SHP77 treated with DMSO at 0.1 percent for 48 hours (cell line): ENCODE measurements around the gene ZFP36.

Experiments
- DNase-seq: peaks from one replicate; lab custom pipeline; 2025; lab: John Stamatoyannopoulos, UW

ZFP36 gene

DNA sequence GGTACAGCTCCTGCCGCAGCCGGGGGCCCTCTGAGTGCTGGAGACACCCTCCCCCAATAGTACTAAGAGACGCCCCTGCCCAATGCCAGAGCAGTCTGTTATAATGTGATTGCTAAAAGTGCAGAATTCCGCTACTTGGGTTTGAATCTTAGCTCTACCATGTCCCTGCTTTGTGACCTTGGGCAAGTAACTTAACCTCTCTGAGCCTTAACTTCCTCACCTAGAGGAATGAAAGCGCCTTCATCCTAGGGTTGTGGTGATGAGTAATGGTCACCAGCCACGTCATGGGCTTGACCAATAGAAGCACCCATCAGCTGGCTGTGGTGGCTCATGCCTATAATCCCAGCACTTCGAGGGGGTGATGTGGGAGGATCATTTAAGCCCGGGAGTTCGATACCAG, 12.4 kb downstream of the ZFP36 start:
- DNase-seq = no peak

DNA sequence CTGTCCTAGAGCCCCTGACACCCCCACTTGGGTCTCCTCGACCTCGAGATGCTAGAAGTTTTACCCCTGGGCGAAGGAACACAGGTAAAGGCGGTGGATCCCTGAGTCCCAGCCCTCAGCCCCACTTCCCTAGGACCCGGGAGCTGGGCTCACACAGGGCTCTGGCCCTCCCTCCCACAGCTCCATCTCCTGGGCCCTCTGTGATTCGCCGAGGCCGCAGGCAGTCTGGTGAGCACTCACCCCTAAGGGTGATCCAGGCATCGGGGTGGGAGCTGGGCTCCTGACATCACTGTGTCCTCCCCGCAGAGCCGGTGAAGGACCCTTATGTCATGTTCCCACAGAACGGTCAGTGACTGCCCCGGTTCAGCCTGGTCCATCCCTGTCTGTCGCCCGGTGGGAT, 14.1 kb downstream of the ZFP36 start:
- no peak for DNase-seq

DNA sequence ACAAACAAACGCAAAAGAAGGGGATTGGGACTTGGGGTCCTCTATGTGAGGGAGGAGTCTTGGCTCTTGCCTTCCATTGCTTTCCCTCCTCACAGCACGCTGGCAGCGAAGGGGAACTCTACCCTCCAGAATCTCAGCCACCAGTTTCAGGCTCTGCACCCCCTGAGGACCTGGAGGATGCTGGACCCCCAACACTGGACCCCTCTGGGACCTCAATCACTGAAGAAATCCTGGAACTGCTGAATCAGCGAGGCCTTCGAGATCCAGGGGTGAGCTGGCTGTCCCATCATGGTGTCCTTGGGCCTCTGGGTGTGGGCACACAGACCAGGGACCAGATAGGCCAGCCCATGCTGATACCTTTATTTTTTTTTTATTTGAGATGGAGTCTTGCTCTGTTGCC, 15.4 kb downstream of the ZFP36 start:
- DNase-seq = no peak

DNA sequence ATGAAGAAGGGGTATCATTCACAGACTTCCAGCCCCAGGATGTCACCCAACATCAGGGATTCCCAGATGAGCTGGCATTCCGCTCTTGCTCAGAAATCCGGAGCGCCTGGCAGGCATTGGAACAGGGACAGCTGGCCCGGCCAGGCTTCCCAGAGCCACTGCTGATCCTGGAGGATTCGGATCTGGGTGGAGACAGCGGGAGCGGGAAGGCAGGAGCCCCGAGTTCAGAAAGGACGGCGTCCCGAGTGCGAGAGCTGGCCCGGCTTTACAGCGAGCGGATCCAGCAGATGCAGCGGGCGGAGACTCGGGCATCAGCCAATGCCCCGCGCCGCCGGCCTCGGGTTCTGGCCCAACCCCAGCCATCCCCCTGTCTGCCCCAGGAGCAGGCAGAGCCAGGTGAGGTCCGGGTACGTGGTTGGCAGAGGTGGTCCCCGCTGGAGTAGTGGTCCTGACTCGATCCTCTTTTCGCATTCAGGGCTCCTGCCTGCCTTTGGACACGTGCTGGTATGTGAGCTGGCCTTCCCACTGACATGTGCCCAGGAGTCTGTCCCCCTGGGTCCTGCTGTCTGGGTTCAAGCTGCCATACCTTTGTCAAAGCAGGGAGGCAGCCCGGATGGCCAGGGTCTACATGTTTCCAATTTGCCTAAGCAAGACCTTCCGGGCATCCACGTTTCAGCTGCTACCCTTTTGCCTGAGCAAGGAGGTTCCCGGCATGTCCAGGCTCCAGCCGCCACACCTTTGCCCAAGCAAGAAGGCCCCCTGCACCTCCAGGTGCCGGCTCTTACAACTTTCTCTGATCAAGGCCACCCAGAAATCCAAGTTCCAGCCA, 16.8 kb downstream of the ZFP36 start:
- no peak for DNase-seq

DNA sequence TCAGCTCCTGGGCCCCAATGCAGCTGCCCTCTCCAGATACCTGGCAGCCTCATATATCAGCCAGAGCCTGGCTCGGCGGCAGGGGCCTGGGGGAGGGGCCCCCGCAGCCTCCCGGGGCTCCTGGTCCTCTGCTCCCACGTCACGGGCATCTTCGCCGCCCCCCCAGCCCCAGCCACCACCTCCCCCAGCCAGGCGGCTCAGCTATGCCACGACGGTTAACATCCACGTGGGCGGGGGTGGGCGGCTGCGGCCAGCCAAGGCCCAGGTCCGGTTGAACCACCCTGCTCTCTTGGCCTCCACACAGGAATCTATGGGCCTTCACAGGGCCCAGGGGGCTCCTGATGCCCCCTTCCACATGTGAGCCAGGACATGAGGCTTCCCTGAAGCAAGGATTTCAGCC, 18.3 kb downstream of the ZFP36 start:
- no peak for DNase-seq

DNA sequence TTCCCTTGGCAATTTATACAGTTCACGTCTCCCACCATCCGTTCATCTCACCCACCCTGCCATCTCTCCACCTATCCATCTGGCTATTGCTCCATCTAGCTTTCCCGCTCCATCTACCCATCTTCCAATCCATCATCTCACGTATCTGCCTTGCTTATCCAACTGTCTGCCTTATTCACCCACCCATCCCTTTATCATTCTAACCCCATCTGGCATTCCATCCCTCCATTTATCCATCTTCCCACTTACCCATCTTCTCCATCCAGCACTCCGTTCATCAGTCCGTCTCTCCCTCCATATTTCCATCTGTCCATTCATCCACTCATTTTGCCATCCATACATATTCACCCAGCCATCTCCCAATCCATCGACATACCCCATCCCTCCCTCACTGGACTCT, 19.1 kb downstream of the ZFP36 start:
- DNase-seq = no peak

DNA sequence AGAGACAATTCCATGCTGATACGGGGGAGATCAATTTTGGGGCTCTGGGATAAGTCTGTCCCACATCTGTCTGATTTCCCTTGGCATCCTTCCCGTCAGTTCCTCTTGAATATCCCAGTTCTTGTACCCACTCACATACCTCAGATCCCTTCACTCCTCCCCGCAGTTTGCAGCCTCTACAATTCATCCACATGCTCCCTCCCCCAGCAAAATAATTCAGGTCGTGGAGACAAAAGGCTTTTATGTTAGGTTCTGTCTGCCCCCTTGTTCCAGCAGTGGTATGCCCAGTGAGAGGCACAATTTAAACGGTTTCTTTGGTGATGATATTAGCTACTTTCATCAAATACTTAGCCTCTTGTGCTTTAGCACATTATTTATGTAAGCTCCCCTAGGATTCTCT, 19.5 kb downstream of the ZFP36 start:
- DNase-seq = no peak

DNA sequence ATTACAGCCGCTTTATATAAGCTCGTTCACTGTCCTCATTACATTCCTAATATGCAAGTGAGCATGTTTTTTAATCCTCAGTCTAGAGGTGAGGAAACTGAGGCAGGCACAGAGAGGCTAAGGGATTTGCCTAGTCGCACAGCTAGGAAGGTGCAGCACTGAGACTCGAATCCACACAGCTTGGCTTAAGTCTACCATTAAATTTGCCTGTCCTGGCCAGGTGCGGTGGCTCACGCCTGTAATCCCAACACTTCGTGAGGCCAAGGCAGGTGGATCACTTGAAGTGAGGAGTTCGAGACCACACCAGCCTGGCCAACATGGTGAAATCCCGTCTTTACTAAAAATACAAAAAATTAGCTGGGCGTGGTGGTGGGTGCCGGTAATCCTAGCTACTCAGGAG, 21.1 kb downstream of the ZFP36 start:
- no peak for DNase-seq

DNA sequence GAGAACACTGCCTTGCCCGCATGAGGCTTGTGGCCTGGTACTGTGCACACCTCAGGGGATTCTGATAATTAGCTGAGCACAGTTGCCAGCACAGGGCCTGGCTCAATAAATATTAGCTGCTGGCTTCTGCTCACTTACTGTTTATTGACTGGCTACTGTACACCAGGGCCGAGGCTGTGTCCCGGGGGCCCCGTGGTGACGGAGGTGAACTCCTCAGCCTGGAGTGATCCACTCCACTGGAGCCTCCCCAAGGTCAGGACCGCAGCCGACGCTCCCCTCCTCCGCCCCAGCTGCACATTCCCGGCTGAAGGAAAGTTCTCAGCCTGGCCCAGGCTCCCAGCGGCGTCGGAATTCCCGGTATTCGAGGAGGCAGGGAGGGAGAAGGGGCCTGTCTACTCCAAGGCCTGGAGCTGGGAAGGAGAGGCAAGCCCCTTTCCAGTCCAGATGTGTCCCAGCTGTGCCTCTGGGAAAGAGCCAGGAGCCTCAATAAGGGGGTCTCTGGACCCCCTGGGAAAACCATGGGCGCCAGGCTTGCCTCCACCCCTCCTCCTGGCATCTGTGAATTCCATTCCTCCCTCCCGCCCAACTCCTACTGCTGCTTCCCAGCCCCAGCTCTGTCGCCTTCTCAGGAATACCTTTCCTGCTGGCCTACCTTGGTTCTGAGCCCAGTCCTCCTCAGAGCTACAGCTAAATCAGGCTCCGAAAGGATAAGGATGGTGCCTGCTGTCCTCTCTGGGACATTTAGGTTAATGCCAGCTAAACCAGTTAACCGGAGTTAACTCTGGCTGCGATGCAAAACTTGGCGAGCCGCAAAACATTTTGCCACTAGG, 21.9 kb downstream of the ZFP36 start:
- DNase-seq = no peak

DNA sequence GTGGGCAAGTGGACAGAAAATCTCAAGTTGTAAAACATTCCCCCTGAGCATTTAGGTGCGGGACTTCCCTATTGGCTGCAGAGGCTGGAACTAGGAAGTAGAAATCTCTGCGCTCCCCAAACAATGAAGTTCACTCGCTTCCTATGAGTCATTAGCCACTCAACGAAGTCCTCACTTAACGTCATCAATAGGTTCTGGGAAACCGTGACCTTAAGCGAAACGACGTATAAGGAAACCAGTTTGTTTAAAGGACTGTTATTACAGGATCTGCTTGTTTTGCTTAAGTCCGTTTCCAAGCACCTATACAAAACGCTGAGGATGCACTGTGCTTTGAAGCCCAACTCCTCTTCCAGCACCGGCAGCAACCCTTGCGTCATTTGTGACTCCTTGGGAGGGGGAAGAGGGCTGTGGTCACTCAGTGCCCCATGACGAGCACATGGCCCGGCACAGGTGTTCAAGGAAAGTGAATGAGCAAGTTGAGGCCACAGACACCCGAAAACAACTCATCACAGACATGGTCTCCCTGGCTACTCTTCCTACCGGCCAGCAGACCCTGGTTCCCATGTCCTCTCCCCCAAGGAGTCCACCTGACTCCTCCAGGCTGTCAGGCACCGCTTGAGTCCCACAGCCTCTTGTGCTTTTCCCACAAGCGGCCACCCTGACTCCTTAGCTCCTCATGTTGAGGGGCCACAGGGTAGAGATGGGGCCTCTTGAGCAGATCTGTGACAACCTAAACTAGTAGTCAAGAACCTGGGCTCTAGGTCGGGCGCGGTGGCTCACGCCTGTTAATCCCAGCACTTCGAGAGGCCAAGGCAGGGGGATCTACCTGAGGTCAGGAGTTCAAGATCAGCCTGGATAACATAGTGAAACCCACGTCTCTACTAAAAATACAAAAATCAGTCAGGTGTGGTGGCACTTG, 24.3 kb downstream of the ZFP36 start:
- peak; percentile 76 for DNase-seq

DNA sequence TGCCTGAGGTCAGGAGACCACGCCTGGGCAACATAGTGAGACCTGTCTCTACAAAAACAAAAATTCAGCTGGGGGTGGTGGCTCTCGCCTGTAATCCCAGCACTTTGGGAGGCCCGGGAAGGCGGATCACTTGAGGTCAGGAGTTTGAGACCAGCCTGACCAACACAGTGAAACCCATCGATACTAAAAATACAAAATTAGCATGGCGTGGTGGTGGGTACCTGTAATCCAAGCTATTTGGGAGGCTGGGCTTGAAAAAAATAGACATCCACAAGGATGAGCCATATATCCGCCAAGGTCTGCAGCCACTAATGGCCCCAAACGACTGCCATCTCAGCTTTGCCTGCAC, 26.0 kb downstream of the ZFP36 start:
- no peak for DNase-seq

DNA sequence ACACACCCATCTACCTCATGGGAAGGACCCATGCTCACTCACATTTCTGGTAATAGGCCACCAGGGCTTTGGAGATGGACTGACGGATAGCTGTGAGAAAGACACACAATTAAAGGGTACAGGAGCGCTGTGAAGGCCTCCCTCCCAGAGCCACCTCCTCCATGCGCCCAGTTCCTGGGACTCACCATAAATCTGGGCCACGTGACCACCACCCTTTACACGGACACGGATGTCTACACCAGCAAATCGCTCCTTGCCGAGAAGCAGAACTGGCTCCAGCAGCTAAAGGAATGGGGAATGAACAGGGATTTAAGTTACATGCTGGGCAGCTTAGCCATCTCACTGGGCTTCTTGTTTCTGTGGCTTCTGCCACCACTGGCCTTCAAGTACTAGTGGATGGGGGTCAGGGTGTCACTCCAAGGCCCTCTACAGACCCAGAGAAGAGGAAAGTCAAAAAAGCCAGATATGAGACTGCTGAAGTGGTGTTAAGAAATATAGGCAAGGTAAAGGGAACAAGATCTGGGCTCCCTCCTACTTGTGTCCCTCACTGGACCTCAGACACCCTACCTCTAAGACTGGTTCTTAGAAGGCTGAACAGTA, 26.9 kb downstream of the ZFP36 start:
- DNase-seq = no peak

DNA sequence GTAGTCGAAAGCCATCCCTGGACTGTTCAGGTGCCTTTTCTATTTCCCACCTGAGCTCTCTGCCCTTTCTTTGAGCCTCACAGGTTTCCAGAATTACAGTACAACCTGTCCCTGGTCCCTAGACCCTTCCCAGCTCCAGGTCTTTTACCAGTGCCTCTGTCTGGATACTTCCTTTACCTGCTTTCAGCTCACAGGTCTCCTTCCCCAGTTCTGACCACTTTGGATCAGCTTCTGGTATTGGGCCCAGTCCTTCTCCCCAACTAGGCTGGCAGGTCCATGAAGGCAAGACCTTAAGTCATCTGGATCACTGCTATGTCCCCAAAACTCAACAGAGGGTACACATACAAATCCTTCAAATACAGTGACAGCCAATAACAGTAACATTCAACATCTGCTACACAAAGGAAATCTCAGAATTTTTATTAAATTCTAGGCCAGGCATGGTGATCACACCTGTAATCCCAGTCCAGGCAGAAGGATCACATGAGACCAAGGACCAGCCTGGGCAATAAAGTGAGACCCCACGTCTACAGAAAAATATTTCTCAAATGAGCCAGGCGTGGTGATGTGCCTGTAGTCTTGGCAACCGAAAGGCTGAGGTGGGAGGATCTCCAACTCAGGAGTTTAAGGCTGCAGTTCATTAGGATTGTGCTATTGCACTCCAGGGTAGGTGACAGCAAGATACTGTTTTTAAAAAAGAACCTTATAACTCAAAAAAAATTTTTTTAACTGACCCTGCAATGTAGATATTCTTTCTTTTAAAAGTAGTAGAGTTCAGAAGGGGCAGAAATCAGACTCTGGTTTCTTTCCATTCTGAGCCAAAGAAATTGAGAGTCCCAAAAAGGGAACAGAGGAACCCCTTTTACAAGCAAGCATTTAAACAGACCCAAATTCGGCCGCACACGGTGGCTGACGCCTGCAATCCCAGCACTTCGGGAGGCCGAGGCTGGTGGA, 27.8 kb downstream of the ZFP36 start:
- DNase-seq = no peak

DNA sequence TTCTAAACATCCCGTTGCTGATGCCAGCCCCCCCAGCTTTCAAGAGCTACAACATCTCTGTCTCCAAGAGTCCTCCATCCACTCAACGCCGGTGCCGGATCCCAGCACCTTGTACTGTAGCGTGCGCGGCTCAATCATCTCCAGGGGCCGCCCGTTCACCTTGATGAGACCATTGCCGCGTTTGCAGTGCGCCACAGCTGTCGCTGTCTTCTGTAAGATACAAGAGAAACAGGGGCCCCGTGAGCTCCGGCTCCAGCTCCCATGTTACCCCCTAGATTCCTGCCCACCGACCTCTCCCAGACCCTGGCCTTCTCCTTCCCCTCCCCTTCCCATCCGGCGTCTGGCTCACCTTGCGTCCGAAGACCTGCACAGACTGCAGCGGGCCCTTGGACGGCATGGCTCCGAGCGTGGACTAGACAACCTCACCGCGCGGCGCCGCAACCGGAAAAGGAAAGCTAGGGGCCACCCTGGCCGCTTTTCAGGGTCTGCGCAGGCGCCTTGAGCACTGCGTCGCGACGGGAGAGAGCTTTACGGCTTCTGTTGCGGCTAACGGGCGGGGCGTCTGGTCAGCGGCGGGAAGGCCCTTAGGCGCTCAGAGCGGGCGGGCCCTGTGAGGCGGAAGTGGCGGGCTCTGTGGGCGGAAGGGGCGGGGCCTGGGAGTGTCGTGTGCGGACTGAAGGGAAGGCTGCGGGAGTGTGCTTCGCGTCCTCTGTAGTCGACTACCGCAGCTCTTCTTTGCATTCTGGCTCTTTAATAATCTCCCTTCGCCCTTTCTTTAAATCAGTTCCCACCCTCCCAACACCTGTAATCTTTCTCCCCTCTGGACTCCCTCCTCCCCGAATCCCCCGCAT, 29.1 kb downstream of the ZFP36 start, which contains the start of gene RPS16:
Gene RPS16 (minus strand): TSS at position 451 of the 851 bp plus-strand sequence. CDS start 54 bp downstream, at position 397.
- DNase-seq = peak; percentile 98

DNA sequence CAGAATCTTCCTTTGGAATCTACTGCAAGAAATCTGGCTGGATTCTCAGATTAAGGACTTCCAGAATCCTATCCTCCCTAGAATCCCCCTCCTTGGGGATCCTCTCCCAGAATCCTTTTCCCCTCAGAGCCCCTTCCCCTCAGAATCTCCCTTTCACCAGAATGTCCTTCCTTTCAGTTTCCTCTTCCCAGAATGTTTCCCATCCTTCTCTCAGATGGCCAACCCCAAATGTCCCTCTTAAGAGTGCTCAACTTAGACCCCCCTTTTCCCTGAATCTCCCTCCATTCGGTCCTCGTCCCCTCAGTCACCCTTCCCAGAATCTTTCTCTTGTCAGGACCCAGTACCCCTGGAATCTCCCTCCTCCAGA, 29.7 kb downstream of the ZFP36 start:
- no peak for DNase-seq

DNA sequence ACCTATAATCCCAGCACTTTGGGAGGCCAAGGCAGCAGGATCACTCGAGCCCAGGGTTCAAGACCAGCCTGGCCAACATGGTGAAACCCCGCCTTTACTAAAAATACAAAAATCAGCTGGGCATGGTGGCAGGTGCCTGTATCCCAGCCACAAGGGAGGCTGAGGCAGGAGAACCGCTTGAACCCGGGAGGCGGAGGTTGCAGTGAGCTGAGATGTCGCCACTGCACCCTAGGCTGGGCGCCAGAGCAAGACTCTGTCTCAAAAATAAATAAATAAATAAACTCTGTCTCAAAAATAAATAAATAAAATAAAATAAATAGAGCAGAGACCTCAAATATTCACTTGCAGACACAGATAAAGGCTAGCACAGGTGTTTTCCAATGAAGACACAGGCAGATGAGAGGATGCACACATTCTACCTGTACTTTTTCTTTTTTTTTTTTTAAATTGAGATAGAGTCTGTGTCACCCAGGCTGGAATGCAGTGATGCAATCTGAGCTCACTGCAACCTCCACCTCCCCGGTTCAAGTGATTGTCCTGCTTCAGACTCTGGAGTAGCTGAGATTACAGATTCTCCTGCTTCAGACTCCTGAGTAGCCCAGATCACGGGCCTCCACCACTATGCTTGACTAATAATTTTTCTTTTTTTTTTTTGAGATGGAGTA, 31.8 kb downstream of the ZFP36 start:
- DNase-seq = no peak

DNA sequence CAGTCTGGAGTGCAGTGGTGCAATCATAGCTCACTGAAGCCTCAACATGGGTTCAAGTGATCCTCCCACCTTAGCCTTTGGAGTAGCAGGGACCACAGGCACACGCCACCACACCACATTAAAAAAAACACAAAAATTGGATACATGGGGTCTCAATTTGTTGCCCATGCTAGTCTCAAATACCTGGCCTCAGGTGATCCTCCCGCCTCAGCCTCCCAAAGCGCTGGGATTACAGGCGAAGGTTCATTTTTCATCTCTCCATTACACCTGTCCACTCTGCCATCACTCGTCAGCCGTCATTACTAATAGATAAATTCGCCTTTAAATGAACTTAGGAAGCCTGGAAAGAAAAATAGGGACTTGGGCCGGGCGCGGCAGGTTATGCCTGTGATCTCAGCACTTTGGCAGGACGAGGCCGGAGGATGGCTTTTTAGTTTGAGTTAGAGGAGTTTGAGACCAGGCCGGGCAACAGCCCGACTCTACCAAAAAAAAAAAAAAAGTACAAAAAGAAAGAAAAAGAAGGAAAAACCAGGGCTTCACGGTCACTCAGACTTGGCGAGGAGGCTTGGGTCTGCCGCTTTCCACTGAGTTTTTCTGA, 38.0 kb downstream of the ZFP36 start:
- DNase-seq = no peak

DNA sequence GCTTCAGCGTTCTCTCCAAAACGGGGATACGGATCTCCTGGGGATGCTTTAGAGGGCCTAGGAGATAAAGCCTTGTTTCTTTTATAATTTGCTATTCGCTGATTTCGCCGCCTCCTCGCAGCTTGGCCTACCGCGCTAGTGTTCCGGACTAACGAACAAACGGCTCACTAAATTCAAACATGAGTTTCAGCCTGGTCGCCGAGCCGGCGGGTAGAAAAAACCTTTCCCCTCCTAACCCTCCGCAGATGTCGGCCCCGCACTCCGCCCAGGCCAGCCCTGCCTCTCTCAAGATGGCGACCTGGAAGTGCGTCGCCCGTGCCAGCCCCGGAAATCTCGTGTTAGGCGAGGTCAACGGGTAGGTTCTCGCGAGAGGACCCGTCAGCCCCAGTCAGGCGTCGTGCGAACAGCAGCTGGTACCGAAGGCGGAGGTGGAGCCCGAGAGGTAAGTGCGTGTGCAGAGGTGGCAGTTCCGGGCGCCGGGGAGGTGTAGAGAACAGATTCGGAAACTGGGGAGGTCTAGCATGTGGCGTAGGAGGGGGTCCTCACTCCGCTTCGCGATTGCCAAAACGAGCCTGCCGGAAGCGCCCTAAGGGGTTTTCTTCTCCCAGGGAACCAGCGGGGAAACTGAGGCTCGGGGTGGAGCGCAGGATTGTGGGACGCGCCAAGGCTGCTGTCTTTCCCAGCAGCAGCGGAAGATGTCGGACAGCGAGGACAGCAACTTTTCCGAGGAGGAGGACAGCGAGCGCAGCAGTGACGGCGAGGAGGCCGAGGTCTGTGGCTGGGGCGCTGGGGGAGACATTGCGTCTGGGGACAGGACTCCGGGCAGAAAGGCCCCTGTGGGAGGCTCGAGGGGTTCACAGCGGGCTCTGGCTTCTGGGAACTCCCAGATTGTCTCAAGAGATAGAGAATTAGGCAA, 38.8 kb downstream of the ZFP36 start, which contains the start of gene SUPT5H:
Gene SUPT5H (plus strand): TSS at position 387 of the 916 bp plus-strand sequence. CDS start 309 bp downstream, at position 696.
- peak; percentile 92 for DNase-seq
